Heart right ventricle (tissue), 16 donors: ENCODE data around the gene PLA2G2C. TPM values are rescaled to one million over a fixed set of nuclear protein-coding genes. Genes with fewer than 3 reads are reported as not detected.

Experiments used
- ATAC-seq, 8 donors: fragments of 200-7000 bp; cut with Tn5 transposase; one replicate each; pipeline ENCODE4 v1.9.1; 2020; ENCODE audit warnings: mild to moderate bottlenecking in 8 of 8, moderate library complexity in 8 of 8, moderate number of reproducible peaks in 1 of 8
- DNase-seq, 2 donors: peaks; one replicate each; pipeline ENCODE4 v3.0.0-alpha.2; 2020
- H3K27ac ChIP-seq, 10 donors: fragments of 200-600 bp; sonication (generic) in 2 of 10; one replicate each; pipeline versions ENCODE4 v1.5.0 to v1.8.0; 2020 to 2022; ENCODE audit warnings: mild to moderate bottlenecking in 3 of 10
- H3K27me3 ChIP-seq, 7 donors: fragments of 200-600 bp; one replicate each; pipeline ENCODE4 v1.8.0; 2021 to 2022; ENCODE audit warnings: mild to moderate bottlenecking in 2 of 7
- H3K36me3 ChIP-seq, 9 donors: fragments of 200-600 bp; sonication (generic) in 1 of 9; one replicate each; pipeline versions ENCODE4 v1.5.0 to v1.8.0; 2020 to 2022; ENCODE audit warnings: mild to moderate bottlenecking in 2 of 9
- H3K4me1 ChIP-seq, 9 donors: fragments of 200-600 bp; sonication (generic) in 1 of 9; one replicate each; pipeline versions ENCODE4 v1.5.0 to v1.8.0; 2020 to 2022; ENCODE audit warnings: mild to moderate bottlenecking in 4 of 9
- H3K4me3 ChIP-seq, 10 donors: fragments of 200-600 bp; sonication (generic) in 2 of 10; one replicate each; pipeline versions ENCODE4 v1.5.0 to v1.8.0; 2020 to 2022; ENCODE audit warnings: mild to moderate bottlenecking in 7 of 10, moderate library complexity in 2 of 10
- H3K9me3 ChIP-seq, 11 donors: fragments of 200-600 bp in 10 of 11; sonication (generic) in 2 of 11; one replicate each; pipeline versions ENCODE4 v1.5.0 to v1.8.0; 2013 to 2022; ENCODE audit warnings: mild to moderate bottlenecking in 2 of 11, control low read depth in 1 of 11, moderate library complexity in 1 of 11
- CTCF ChIP-seq, 9 donors: fragments of 200-600 bp; sonication (generic) in 2 of 9; IDR thresholded peaks; one replicate each; pipeline versions ENCODE4 v1.5.0 to v1.8.0; 2021 to 2022; ENCODE audit warnings: antibody characterized with exemption in 9 of 9, mild to moderate bottlenecking in 5 of 9, moderate library complexity in 1 of 9
- WGBS, 2 donors: extraction: QIAGEN DNeasy Blood & Tissue Kit; methylation state at CpG; one replicate each; pipeline ENCODE4 v1.1.7; 2013; ENCODE audit warnings: inconsistent platforms in 1 of 2; 5-methylcytosine and 5-hydroxymethylcytosine counted together
- intact Hi-C, 10 donors: fragments of 100-400 bp; cut with DNase I; formaldehyde crosslinking; loops; one replicate each; pipeline versions ENCODE4 v1.11.1 to v1.14.2; 2022
- polyA plus RNA-seq, 2 donors: library from polyadenylated mRNA; stranded (reverse); fragments of 200-250 nt; gene quantifications; one replicate each; pipeline ENCODE4 v1.2.3, GENCODE V29; 2013
- total RNA-seq, 10 donors: library from RNA; stranded (reverse); fragmentation: NEBNext Ultra II Directional in 3 of 10; extraction: Animal tissue kit (Norgen Biotek cat#: 25700) in 3 of 10; gene quantifications; one replicate each; pipeline versions ENCODE4 v1.2.1 to v1.2.4, GENCODE V29; 2021 to 2023
- donor health status: Arrhythmogenic right ventricular cardiomyopathy.
- donor health status: ischemic (EF 13 %, LVEDD 7.1; RV severe dilation, severe dysfunction).
- donor health status: healthy with polysubstance abuse.
- donor health status: DM: no; HTN: yes; CAD: no.
- donor health status: DM: no; HTN: no; CAD: no.
- donor health status: ischemic (EF 25% LVEDD 6.9; RV normal size, moderate dysfunction).
- donor health status: ischemic (EF 25% LVEDD 5.7; RV mildly dilated, moderate dysfunction).
- donor health status: healthy.
- donor health status: DM: yes; HTN: yes; CAD: no.
- donor health status: Ischemic cardiomyopathy.
- donor health status: ischemic (EF 35%, LVEDD 5.7; RV mildly dilated, moderate dysfunction).
- donor health status: nonischemic (EF 11% LVEDD 7.7; RV severe dilation, severe dysfunction).
- donor health status: DM: yes; HTN: yes; CAD: no.
- donor health status: PGD.
- donor health status: ischemic (EF 29% LVEDD 5.4; RV normal size, mild dysfunction).
- donor health status: nonischemic (EF 23%, LVEDD 6.1; RV moderate dilation, normal function).

Gene PLA2G2C
- total and polyA plus RNA-seq, 12 donors, result not detected

GRCh38 chr1:20180129-20180843 lies 6.0 kb downstream of the PLA2G2C start:
- Histone ChIP-seq H3K4me3 (no peak overlapping the region), H3K4me1 (peaks cover 0 to 6% (median 0%) of the 10 kb centered on the region in 9 donors), H3K27me3 (peaks cover 0 to 23% (median under 1%) of the 10 kb centered on the region in 7 donors), H3K36me3 (no peaks in the 10 kb centered on the region), H3K9me3 (peaks cover 0 to 7% (median 0%) of the 10 kb centered on the region in 11 donors), H3K27ac (no peak overlapping the region)
- TF ChIP-seq CTCF (IDR thresholded peaks at IDR 0.05), result no peak
- 69 to 77% methylated on average over 6 of the region's 6 CpGs for WGBS, 2 donors
- no peak for ATAC-seq
- no peak for DNase-seq
- intact Hi-C loops, result no loop called here

DNA sequence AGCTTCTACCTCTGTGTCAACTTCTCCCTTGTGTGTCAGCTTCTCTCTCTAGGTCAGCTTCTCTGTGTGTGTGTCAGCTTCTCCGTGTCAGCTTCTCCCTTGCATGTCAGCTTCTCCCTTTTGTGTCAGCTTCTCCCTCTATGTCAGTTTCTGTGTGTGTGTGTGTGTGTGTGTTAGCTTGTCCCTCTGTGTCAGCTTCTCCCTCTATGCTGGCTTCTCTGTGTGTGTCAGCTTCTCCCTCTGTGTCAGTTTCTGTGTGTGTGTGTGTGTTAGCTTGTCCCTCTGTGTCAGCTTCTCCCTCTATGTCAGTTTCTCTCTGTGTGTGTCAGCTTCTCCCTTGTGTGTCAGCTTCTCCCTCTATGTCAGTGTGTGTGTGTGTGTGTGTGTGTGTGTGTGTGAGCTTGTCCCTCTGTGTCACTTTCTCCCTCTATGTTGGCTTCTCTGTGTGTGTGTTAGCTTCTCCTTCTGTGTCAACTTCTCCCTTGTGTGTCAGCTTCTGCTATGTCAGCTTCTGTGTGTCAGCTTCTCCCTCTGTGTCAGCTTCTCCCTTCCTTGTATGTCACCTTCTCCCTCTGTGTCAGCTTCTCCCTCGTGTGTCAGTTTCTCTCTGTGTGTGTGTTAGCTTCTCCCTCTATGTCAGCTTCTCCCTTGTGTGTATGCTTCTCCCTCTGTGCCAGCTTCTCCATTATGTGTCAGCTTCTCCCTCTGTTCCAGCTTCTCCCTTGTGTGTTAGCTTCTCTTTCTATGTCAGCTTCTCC lies 6.8 kb downstream of the PLA2G2C start:
- intact Hi-C loops, result no loop called here
- H3K9me3 ChIP-seq, result peaks cover 0 to 7% (median 0%) of the 10 kb centered on the region in 11 donors
- no peaks in the 10 kb centered on the region for H3K36me3 ChIP-seq
- peaks cover 0 to 21% (median 0%) of the 10 kb centered on the region in 7 donors for H3K27me3 ChIP-seq
- no peaks in the 10 kb centered on the region for H3K4me1 ChIP-seq
- TF ChIP-seq CTCF (IDR thresholded peaks at IDR 0.05), result no peak
- H3K4me3 ChIP-seq, result no peak overlapping the region
- ATAC-seq, result no peak
- no peak for DNase-seq
- no peak overlapping the region for H3K27ac ChIP-seq
- whole genome bisulfite sequencing, 2 donors, result 89 to 93% methylated on average over 2 of the region's 2 CpGs

DNA sequence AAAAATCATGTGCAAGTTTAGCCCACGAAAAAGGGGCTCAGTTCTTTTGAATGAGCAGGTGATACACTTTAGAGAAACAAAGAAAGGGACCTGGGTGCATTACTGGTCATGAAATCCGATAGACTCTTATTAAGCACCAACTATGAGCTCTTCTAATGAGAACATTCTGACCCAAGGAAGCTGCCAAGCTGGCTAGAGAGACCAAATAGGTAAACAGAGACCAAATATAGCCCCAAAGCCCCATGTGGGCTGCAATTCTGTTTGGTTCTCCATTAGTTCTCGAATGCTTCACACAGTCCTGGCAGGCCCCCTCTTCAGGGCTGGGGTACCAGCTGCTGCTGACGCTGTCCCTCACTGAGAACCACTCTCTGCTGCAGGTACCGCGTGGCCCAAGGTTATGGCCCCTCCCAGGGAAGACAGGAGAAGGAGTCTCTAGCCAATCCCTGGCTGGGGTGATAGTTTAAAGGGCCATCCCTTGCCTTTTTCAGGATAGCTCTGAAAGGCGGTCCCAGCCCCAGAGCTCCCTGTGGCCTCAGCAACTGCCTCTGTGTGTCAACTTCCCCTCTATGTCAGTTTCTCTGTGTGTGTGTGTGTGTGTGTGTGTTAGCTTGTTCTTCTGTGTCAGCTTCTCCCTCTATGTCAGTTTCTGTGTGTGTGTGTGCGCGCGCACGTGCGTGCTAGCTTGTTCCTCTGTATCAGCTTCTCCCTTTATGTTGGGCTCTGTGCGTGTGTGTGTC lies 7.5 kb downstream of the PLA2G2C start:
- DNase-seq, result no peak
- Histone ChIP-seq H3K36me3 (no peaks in the 10 kb centered on the region), H3K27ac (no peak overlapping the region), H3K9me3 (peaks cover 0 to 7% (median 0%) of the 10 kb centered on the region in 11 donors), H3K4me3 (no peak overlapping the region), H3K4me1 (no peaks in the 10 kb centered on the region), H3K27me3 (peaks cover 0 to 21% (median 0%) of the 10 kb centered on the region in 7 donors)
- WGBS, 2 donors, result 84 to 85% methylated on average over 13 of the region's 13 CpGs
- intact Hi-C loops, result no loop called here
- ATAC-seq, result peak in 2 of 8 donors; percentile 20 to 61
- TF ChIP-seq CTCF (IDR thresholded peaks at IDR 0.05), result no peak
